SK-N-SH treated with all-trans-retinoic acid at 6 μM for 48 hours (cell line): ENCODE results near the gene DNAI7.

Experiments
- ARNTL ChIP-seq: fragments of 450-650 bp; formaldehyde crosslinking; IDR thresholded peaks from 2 replicates; pipeline ENCODE4 v1.5.0; 2020; ENCODE audit warnings: low read depth, mild to moderate bottlenecking, moderate library complexity, borderline replicate concordance
- CREB5 ChIP-seq: fragments of 250-450 bp; sonication (Bioruptor Pico); IDR thresholded peaks from 2 replicates; pipeline ENCODE4 v1.5.1; 2020; ENCODE audit warnings: low read depth, mild to moderate bottlenecking, moderate library complexity
- PPARA ChIP-seq: fragments of 250-450 bp; sonication (Bioruptor Pico); IDR thresholded peaks from 2 replicates; pipeline ENCODE4 v1.5.0; 2020; ENCODE audit warnings: mild to moderate bottlenecking, borderline replicate concordance
- RARB ChIP-seq: fragments of 250-450 bp; sonication (Bioruptor Pico); IDR thresholded peaks from 2 replicates; pipeline ENCODE4 v1.8.0; 2021; ENCODE audit warnings: mild to moderate bottlenecking, moderate library complexity
- TCF4 ChIP-seq: fragments of 250-450 bp; sonication (Bioruptor Pico); IDR thresholded peaks from 2 replicates; pipeline ENCODE4 v1.8.0; 2021; ENCODE audit warnings: mild to moderate bottlenecking, moderate library complexity, borderline replicate concordance
- TOX ChIP-seq: fragments of 250-450 bp; sonication (Bioruptor Pico); IDR thresholded peaks from 2 replicates; pipeline ENCODE4 v1.8.0; 2021; ENCODE audit warnings: mild to moderate bottlenecking, moderate library complexity, borderline replicate concordance
- TSHZ2 ChIP-seq: fragments of 250-450 bp; sonication (Bioruptor Pico); IDR thresholded peaks from 2 replicates; pipeline ENCODE4 v1.5.0; 2020; ENCODE audit warnings: mild to moderate bottlenecking, moderate library complexity
- ZFP3 ChIP-seq: fragments of 250-450 bp; sonication (Bioruptor Pico); IDR thresholded peaks from 2 replicates; pipeline ENCODE4 v1.5.0; 2020; ENCODE audit warnings: mild to moderate bottlenecking, moderate library complexity

- TF ChIP-seq RARB (no peak), PPARA (CRISPR knock-in tag) (no peak), ARNTL (CRISPR knock-in tag) (no peak), TOX (CRISPR knock-in tag) (no peak), CREB5 (CRISPR knock-in tag) (no peak), TSHZ2 (CRISPR knock-in tag) (no peak), ZFP3 (no peak), TCF4 (CRISPR knock-in tag) (no peak)
Observed at GRCh38 chr12:25190793-25191192, 4.2 kb downstream of the DNAI7 start.
